Fibroblast of skin of abdomen (primary cell): ENCODE results near the gene TEDC2.

Experiments
- DNase-seq: peaks from one replicate; pipeline ENCODE4 v3.0.0-alpha.2; 2013

The TEDC2 gene

GRCh38 chr16:2513405-2514332 lies 53.8 kb downstream of the TEDC2 start, which contains the start of gene ATP6V0C:
Gene ATP6V0C (plus strand): TSS chr16:2513952. CDS start chr16:2514104, 152 bp downstream.
- DNase-seq = peak; percentile 85
